GM12878 (cell line): Measurements from ENCODE around the gene KLHL9. TPM values are rescaled to one million over a fixed set of nuclear protein-coding genes. Genes with fewer than 3 reads are reported as not detected.

Source experiments
- ATAC-seq: fragments of 200-7000 bp; cut with Tn5 transposase; 3 replicates; pipeline ENCODE4 v1.9.1; 2020; ENCODE audit warnings: mild to moderate bottlenecking, moderate library complexity
- BruUV-seq: library from RNA; stranded (reverse); fragments of 400-500 nt; replicated peaks from 2 replicates; lab custom pipeline; 2021; lab: Mats Ljungman, UMichigan
- CTCF ChIA-PET: fragments of 300-600 bp; sonication (Branson Sonifier 250); formaldehyde crosslinking; extraction: SDS; loops from one replicate; lab custom pipeline; 2021; ENCODE audit warnings: inconsistent platforms; lab: Yijun Ruan, JAX
- POLR2A ChIA-PET: fragments of 350-600 bp; formaldehyde crosslinking; extraction: SDS; loops from one replicate; lab custom pipeline; 2021; ENCODE audit warnings: inconsistent platforms; lab: Charles Lee
- RAD21 ChIA-PET: fragments of 300-600 bp; sonication (Branson Sonifier 250); formaldehyde crosslinking; loops from one replicate; lab custom pipeline; 2023; ENCODE audit warnings: antibody characterized with exemption; ENCODE audit not compliant: unreplicated experiment; lab: Charles Lee
- SMC1A ChIA-PET: fragments of 300-600 bp; sonication (Branson Sonifier 250); formaldehyde crosslinking; loops from one replicate; lab custom pipeline; 2023; ENCODE audit not compliant: unreplicated experiment, uncharacterized antibody; lab: Charles Lee
- DNase-seq: peaks from one replicate; pipeline ENCODE4 v3.0.0-alpha.2; 2011; ENCODE audit warnings: low read depth, low spot score
- FAIRE-seq: peaks from 3 replicates; lab custom pipeline; 2011; peaks lifted over from hg19 to GRCh38; lab: Jason Lieb, UNC
- H2AFZ ChIP-seq: 2 replicates; pipeline ENCODE4 v1.6.0; 2011; ENCODE audit warnings: low read depth, low read length, control low read depth; ENCODE audit not compliant: control insufficient read depth
- H3K27ac ChIP-seq: 2 replicates; pipeline ENCODE4 v1.5.1; 2011; ENCODE audit warnings: control low read depth; ENCODE audit not compliant: control insufficient read depth, insufficient read depth
- H3K27me3 ChIP-seq, 2 experiments: replicated peaks in 1 of 2; 2 replicates each; pipeline versions ENCODE4 v1.6.0 to v1.6.1; 2011; ENCODE audit warnings: low read length in 1 of 2; ENCODE audit not compliant: control insufficient read depth in 2 of 2, insufficient read depth in 2 of 2
- H3K36me3 ChIP-seq, 2 experiments: 2 replicates each; pipeline ENCODE4 v1.5.1; 2011; ENCODE audit warnings: low read length in 1 of 2; ENCODE audit not compliant: control insufficient read depth in 2 of 2, insufficient read depth in 2 of 2
- H3K4me1 ChIP-seq: 2 replicates; pipeline ENCODE4 v1.6.1; 2011; ENCODE audit warnings: mild to moderate bottlenecking, low read length, moderate library complexity, mixed read lengths; ENCODE audit not compliant: control insufficient read depth, insufficient read depth
- H3K4me2 ChIP-seq: 2 replicates; pipeline ENCODE4 v1.6.0; 2011; ENCODE audit warnings: control low read depth; ENCODE audit not compliant: control insufficient read depth, insufficient read depth
- H3K4me3 ChIP-seq: fragments of 200-600 bp; sonication (generic); 2 replicates; pipeline ENCODE4 v1.5.1; 2016
- H3K79me2 ChIP-seq: 2 replicates; pipeline ENCODE4 v1.6.0; 2011; ENCODE audit warnings: low read length; ENCODE audit not compliant: control insufficient read depth, insufficient read depth
- H3K9ac ChIP-seq: 2 replicates; pipeline ENCODE4 v1.8.0; 2011; ENCODE audit warnings: low read length, control low read depth, mixed read lengths; ENCODE audit not compliant: control insufficient read depth, insufficient read depth
- H3K9me3 ChIP-seq: replicated peaks from 3 replicates; pipeline ENCODE4 v1.5.1; 2011; ENCODE audit warnings: mild to moderate bottlenecking, low read length; ENCODE audit not compliant: control insufficient read depth, insufficient read depth
- H4K20me1 ChIP-seq: 2 replicates; pipeline ENCODE4 v1.6.0; 2011; ENCODE audit not compliant: control insufficient read depth, insufficient read depth
- ATF3 ChIP-seq: IDR thresholded peaks from 2 replicates; pipeline ENCODE4 v1.6.1; 2011; ENCODE audit warnings: low read depth, mild to moderate bottlenecking, low read length, moderate library complexity, borderline replicate concordance; ENCODE audit errors: extremely low read depth
- CUX1 ChIP-seq: IDR thresholded peaks from 2 replicates; pipeline ENCODE4 v1.6.1; 2012; ENCODE audit warnings: improper control_type of control experiment, low read depth, low read length; ENCODE audit not compliant: insufficient replicate concordance
- HSF1 ChIP-seq: fragments of 150-350 bp; IDR thresholded peaks from 2 replicates; pipeline ENCODE4 v1.6.1; 2014; ENCODE audit warnings: mild to moderate bottlenecking, low read depth, low read length
- IKZF2 ChIP-seq, 2 experiments: fragments of 450-650 bp; IDR thresholded peaks; 2 replicates each; pipeline ENCODE4 v1.6.1; 2017; ENCODE audit warnings: mild to moderate bottlenecking in 2 of 2, moderate library complexity in 2 of 2
- NR2C2 ChIP-seq: IDR thresholded peaks from 2 replicates; pipeline ENCODE4 v1.6.1; 2011; ENCODE audit warnings: borderline replicate concordance, low read depth; ENCODE audit not compliant: control insufficient read depth, insufficient read length
- USF1 ChIP-seq: IDR thresholded peaks from 2 replicates; pipeline ENCODE4 v1.6.1; 2011; ENCODE audit warnings: borderline replicate concordance, low read depth, mild to moderate bottlenecking, moderate library complexity, mixed read lengths, low read length; ENCODE audit not compliant: insufficient read depth; ENCODE audit errors: extremely low read length
- ZNF592 ChIP-seq: fragments of 450-650 bp; IDR thresholded peaks from 2 replicates; pipeline ENCODE4 v1.6.1; 2017; ENCODE audit warnings: mild to moderate bottlenecking, moderate library complexity
- WGBS: methylation state at CpG from one replicate; pipeline ENCODE4 v1.1.6; 2016; ENCODE audit warnings: low lambda C conversion rate; ENCODE audit not compliant: insufficient replicate concordance, insufficient coverage; ENCODE audit errors: missing lambda C conversion rate; 5-methylcytosine and 5-hydroxymethylcytosine counted together
- in situ Hi-C: fragments of 300-500 bp; cut with MboI; formaldehyde crosslinking; loops from 9 replicates; pipeline ENCODE4 v1.14.3; 2018; ENCODE audit warnings: mixed read lengths
- intact Hi-C: fragments of 100-400 bp; cut with micrococcal nuclease; formaldehyde crosslinking; loops from one replicate; pipeline ENCODE4 v1.14.2; 2022; ENCODE audit not compliant: unreplicated experiment
- polyA plus RNA-seq, 11 experiments: library from polyadenylated mRNA; depleted of rRNA in 4 of 11; unstranded in 6 of 11; stranded (reverse) in 5 of 11; fragments of >200 nt; fragmentation: Nextera tagmentation in 4 of 11; fragmentation: Illumina TruSeq in 1 of 11; extraction: Ambion mirVana in 4 of 11; extraction: Trizol in 1 of 11; gene quantifications; 1 replicate in 1 of 11; 2 replicates in 10 of 11; pipeline versions ENCODE4 v1.2.1 to v1.2.3, GENCODE V29; 2011 to 2016; ENCODE audit warnings: inconsistent platforms in 2 of 11, missing spikeins in 2 of 11, low read depth in 1 of 11
- total RNA-seq, 4 experiments: library from RNA; depleted of rRNA in 3 of 4; stranded (reverse); fragments of >200 nt in 3 of 4; fragmentation: Illumina TruSeq in 1 of 4; extraction: Trizol in 1 of 4; gene quantifications; 2 replicates each; pipeline versions ENCODE4 v1.2.1 to v1.2.3, GENCODE V29; 2013 to 2021

Gene KLHL9
- total and polyA plus RNA-seq, 10 of the 15 experiments (the other 5 are each of a cell fraction or from before 2014, with no cell fraction given), result 3.8 to 37.7 (median 17.4) TPM

- ChIA-PET CTCF (interaction anchor here (1.0 to 1.3 kb wide), 2 partner anchors 11 to 84 kb away, joined by 3 to 7 read pairs; no protein-coding TSS in a partner anchor), RAD21 (interaction anchor here (0.6 to 2.5 kb wide), 5 partner anchors 15 to 121 kb away, joined by 3 to 9 read pairs (median 3); no protein-coding TSS in a partner anchor), POLR2A (no interaction called here), SMC1A (interaction anchor here (0.5 to 1.4 kb wide), 3 partner anchors 58 to 212 kb away, joined by 3 to 4 read pairs (median 4); no protein-coding TSS in a partner anchor)
- H3K36me3 ChIP-seq, result no peaks in the 10 kb centered on the region
- WGBS, result 0% methylated on average over 1 of the region's 1 CpG
- no peaks in the 10 kb centered on the region for H3K9me3 ChIP-seq
- no TSS peak for BruUV-seq
- in situ Hi-C loops (no loop called here), intact Hi-C loops (loop anchor here (10.0 kb wide), 1 partner anchor 117 kb away; no protein-coding TSS in a partner anchor)
- H3K4me2 ChIP-seq, result no peak overlapping the region
- H3K4me3 ChIP-seq, result no peak overlapping the region
- no peak overlapping the region for H2AFZ ChIP-seq
- peak; percentile 44; the same call in 2 of the 3 replicates for ATAC-seq
- H3K79me2 ChIP-seq, result no peaks in the 10 kb centered on the region
- no peaks in the 10 kb centered on the region; a peak in 1 of 4 replicates for H3K27me3 ChIP-seq
- no peaks in the 10 kb centered on the region for H3K4me1 ChIP-seq
- no peak overlapping the region for H3K27ac ChIP-seq
- no peaks in the 10 kb centered on the region for H4K20me1 ChIP-seq
- DNase-seq, result no peak
- no peak for FAIRE-seq
- no peak overlapping the region for H3K9ac ChIP-seq
- TF ChIP-seq NR2C2, result no peak
- no peak for TF ChIP-seq ATF3
- TF ChIP-seq USF1, result no peak
- no peak for TF ChIP-seq HSF1
- no peak for TF ChIP-seq CUX1
- no peak for TF ChIP-seq ZNF592
- TF ChIP-seq IKZF2 (IDR thresholded peaks at IDR 0.05), result no peak
These were observed 23.3 kb downstream of the KLHL9 start for GRCh38 chr9:21311889-21312288.
